Activated CD4-positive, alpha-beta T cell treated with anti-CD3 and anti-CD28 coated beads, Interleukin-2, amount 50 U/mL, for 48 hours (primary cell): ENCODE results near the gene AFG1L.
A peak's percentile ranks its signal among the peaks of the same experiment; 100 is the strongest.
"Not testable (repeated sequence)": the region's sequence is repeated elsewhere in the genome, so short reads cannot be mapped to it uniquely, and the experiment has no call there.

Source experiments
- DNase-seq, 2 experiments: peaks; one replicate each; pipeline ENCODE4 v3.0.0-alpha.2; 2020

AFG1L gene

GRCh38 chr6:108559884-108560462, 265.1 kb downstream of the AFG1L start:
- peak in 1 of 2 experiments; percentile 27 for DNase-seq

- peak; percentile 63 to 72 for DNase-seq
These were observed 265.8 kb downstream of the AFG1L start, which contains the start of gene FOXO3 for GRCh38 chr6:108560463-108561308. Gene FOXO3, plus strand, starts transcription at chr6:108560917. Its CDS starts 292 bp downstream, at chr6:108561209.

GRCh38 chr6:108561309-108561647, 266.4 kb downstream of the AFG1L start:
- not testable (repeated sequence) for DNase-seq

- no peak for DNase-seq
These were observed 267.1 kb downstream of the AFG1L start for GRCh38 chr6:108561742-108562502.

- DNase-seq: no peak
These were observed 267.7 kb downstream of the AFG1L start for GRCh38 chr6:108562503-108562993.

- no peak for DNase-seq
These were observed 268.4 kb downstream of the AFG1L start for GRCh38 chr6:108563292-108563691.

- DNase-seq: no peak
These were observed 269.3 kb downstream of the AFG1L start for GRCh38 chr6:108564178-108564577.

GRCh38 chr6:108565091-108565766, 270.4 kb downstream of the AFG1L start:
- DNase-seq: no peak

GRCh38 chr6:108565893-108566292, 271.0 kb downstream of the AFG1L start:
- no peak for DNase-seq

GRCh38 chr6:108566406-108566805, 271.6 kb downstream of the AFG1L start:
- DNase-seq: no peak

GRCh38 chr6:108568101-108568500, 273.2 kb downstream of the AFG1L start:
- DNase-seq: no peak

- DNase-seq: no peak
These were observed 273.9 kb downstream of the AFG1L start for GRCh38 chr6:108568551-108569305.

GRCh38 chr6:108570517-108570916, 275.7 kb downstream of the AFG1L start:
- no peak for DNase-seq

GRCh38 chr6:108574457-108575141, 279.7 kb downstream of the AFG1L start:
- no peak for DNase-seq
